NOMO-1 treated with dmso at 0.1 percent for 144 hours (cell line): Measurements from ENCODE around the gene WHAMM.
"Not testable (repeated sequence)": the region's sequence is repeated elsewhere in the genome, so short reads cannot be mapped to it uniquely, and the experiment has no call there.

Experiments used
- DNase-seq: peaks from one replicate; lab custom pipeline; 2025; ENCODE audit not compliant: unreplicated experiment; lab: John Stamatoyannopoulos, UW

The WHAMM gene, protein sequence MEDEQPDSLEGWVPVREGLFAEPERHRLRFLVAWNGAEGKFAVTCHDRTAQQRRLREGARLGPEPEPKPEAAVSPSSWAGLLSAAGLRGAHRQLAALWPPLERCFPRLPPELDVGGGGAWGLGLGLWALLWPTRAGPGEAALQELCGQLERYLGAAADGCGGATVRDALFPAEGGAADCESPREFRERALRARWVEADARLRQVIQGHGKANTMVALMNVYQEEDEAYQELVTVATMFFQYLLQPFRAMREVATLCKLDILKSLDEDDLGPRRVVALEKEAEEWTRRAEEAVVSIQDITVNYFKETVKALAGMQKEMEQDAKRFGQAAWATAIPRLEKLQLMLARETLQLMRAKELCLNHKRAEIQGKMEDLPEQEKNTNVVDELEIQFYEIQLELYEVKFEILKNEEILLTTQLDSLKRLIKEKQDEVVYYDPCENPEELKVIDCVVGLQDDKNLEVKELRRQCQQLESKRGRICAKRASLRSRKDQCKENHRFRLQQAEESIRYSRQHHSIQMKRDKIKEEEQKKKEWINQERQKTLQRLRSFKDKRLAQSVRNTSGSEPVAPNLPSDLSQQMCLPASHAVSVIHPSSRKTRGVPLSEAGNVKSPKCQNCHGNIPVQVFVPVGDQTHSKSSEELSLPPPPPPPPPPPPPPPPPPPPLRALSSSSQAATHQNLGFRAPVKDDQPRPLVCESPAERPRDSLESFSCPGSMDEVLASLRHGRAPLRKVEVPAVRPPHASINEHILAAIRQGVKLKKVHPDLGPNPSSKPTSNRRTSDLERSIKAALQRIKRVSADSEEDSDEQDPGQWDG

DNA sequence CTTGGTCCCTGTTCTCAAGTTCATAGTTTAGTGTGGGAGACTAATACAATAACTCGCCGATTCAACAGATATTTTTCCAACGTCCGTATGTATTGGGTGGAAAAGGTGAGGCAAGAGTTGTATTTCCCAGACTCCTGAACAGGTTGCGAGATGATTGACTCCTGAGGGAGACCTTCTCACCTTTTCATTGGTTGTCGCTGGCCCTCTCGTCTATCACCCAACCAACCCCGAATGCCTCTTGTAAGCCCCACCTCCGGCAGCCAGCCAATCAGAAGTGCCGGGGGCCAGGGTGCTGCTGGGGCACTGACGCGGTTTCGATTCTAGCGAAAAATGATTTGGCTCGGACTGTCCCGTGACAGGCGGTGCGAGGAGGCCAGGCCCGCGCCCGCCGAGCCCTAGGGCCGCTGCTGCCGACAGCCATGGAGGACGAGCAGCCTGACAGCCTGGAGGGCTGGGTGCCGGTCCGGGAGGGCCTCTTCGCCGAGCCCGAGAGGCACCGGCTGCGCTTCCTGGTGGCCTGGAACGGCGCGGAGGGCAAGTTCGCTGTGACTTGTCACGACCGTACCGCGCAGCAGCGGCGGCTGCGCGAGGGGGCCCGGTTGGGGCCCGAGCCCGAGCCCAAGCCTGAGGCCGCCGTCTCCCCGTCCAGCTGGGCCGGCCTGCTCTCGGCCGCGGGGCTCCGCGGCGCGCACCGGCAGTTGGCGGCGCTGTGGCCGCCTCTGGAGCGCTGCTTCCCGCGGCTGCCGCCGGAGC lies at the start of gene WHAMM:
WHAMM (plus strand) TSS at position 321 of the 753 bp plus-strand sequence; CDS start at position 420, 99 bp downstream.
- peak; percentile 89 for DNase-seq

DNA sequence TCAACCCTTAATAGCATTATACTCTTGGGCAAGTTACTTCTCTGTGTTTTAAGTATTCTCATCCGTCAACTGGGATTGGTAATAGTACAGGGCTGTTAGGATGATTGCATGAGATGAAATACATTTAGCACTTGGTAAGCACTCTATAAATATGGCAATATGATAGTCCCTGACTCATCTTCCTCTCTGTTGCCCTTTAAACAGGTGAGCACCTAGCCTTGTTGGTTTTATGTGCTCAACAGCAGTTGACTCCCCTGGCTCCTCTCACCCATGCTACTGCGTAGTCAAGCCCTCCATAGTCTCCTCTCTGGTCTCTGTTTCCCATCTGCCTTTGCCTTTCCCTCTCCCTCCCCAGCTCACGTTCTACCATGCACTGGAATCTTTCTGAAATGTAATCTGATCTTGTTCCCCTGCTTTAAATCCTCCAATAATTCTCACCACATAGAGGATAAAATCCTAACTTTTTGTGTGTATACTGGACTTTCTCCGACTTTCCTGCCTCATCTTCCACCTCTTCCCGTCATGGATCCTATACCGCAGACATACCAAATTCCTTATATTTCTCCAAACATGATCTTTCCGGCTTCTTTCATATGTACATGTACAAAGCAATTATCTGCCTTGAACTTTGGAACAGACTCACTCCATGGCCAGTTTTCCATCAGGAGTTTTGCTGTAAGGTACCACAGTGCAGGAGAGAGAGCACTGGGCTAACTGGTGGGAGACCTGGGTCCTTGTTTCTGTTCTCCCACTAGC lies 45.9 kb upstream of the WHAMM start:
- DNase-seq: no peak

DNA sequence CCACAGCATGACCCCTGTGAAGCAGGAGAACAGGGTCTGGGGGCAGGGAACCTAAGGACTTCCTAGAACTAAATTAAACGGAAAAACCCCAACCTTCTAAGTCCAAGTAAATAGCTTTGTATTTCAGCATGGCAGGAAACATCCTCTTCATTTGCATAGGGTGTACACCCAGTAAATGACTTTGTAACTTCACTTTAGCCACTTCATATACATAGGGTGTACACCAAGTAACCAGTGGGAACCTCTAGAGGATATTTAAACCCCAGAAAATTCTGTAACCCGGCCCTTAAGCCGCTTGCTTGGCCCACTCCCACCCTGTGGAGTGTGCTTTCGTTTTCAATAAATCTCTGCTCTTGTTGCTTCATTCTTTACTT lies 45.3 kb upstream of the WHAMM start:
- DNase-seq: no peak

DNA sequence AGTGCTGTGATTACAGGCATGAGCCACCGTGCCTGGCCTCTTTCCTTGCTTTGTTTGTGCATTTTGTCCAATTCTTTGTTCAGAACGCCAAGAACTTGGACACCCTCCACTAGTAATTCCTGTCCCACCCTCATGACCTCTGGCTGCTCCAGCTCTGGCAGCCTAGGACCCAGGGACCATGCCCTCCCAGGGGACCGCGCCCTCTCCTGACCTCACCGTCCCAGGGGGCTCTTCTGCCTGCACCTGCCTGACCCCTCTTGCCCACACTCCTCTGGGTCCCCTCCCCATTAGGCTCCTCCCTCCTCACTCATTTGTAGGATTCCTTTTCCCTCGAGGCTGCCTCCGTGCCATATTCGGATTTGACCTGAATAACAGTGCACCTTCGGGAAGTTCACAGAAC lies 44.7 kb upstream of the WHAMM start:
- DNase-seq: no peak

DNA sequence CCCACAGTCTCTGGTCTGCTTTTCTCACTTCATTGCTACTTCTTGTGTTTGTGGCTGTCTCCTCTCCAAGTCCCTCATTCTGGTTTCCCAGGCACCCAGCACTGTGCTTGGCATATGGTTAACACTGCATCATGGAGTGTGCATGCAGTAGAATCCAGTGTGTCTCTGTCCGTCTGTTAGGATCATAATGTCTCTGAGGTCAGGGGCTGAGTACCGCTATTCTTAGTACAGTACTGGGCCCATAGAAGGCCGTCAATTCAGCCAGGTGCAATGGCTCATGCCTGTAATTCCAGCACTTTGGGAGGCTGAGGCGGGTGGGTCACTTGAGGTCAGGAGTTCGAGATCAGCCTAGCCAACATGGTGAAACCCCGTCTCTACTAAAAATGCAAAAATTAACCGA lies 43.2 kb upstream of the WHAMM start:
- DNase-seq: not testable (repeated sequence)

DNA sequence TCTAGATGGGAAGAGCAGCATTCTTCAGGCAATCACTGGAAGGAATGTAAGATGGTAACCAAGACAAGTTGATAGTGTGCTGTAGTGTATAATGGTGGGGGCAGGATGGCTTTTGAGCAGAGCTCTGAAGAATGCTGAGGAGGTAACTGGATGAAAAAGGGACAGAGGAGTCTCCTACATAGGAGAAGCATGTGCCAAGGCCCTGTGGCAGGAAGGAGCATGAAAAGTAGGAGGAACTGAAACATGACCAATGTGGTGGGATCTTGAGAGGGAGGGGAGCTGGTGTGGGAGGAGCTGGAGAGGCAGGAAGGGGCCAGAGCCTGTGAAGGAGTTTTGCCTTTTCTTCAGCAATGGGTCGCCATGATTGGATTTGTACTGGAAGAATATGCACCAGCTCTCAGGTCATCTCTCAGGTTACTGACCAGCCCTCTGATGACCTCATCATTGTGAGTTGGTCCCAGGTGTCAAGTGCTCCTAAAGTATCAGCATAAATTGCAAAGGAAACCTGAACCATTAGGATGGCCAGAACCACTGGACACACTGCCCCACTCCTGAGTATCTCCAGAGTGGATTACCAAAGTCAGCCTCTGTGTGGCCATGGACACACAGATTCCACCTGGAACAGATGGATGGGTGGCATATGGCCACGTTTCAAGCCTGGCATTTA lies 42.1 kb upstream of the WHAMM start:
- DNase-seq: no peak

DNA sequence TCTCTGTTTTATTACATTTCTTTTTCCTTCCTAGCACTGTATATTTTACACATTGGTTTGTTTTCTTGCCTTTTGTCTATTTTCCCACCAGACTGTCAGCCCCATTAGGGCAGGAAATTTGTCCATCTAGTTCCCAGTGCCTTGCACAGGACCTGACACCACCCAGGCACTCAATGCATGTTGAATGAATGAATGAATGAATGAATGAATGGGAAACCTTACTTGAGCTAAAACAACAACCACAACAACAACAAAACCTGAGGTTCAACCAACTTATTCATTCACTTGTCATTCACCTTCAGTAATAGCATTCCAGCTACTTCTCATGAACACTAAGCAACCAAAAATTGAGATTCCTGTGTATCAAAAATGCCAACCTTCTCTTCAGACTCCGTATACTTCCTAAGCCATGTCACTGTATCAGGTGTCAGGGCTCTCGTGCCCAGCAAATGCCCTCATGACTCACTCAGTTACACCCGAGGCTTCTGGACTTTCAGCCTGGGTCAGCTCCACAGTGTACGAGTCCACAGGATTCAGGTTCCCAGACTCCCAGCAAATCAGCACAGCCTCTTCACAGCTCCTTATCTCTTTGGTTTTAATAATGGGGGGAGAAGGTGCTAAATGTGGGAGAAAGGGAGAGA lies 40.9 kb upstream of the WHAMM start:
- no peak for DNase-seq

DNA sequence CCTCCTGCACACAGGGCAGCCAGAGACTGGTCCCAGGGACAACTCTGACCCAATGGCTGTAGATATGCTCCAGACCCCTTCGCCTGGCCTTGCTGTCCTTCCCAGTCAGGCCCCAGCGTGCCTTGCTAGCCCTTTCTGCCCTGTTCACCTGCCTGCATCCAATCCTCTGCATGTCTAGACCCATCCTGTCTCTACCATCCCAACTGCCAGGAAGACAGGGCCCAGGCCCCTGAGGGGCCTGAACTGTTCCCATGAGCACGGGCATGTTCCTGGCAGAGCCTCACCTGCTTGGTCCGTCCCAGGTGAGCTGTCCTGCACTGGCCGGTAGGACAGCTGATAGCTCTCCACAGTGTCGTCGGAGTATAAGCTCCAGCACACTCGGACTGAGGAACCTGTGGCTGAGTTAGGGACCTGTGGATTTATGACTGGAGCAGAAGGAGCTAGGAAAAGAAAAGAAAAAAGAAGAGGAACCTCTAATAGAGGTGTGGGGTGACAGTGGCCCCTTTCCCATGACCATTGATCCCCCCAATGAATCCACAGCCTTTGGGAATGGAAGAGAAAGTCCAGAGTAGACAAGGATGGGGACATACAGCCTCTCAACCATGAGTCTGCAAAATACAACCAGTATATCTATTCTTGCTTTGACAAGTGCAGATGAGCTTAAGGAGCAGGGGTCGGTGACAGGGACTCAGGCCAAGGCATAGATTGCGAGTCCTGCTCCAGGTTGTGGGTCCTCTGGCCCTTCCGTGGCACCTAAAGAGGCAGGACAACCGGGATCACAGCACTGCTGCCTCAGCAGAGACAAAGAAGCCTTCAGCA lies 37.4 kb upstream of the WHAMM start:
- no peak for DNase-seq

DNA sequence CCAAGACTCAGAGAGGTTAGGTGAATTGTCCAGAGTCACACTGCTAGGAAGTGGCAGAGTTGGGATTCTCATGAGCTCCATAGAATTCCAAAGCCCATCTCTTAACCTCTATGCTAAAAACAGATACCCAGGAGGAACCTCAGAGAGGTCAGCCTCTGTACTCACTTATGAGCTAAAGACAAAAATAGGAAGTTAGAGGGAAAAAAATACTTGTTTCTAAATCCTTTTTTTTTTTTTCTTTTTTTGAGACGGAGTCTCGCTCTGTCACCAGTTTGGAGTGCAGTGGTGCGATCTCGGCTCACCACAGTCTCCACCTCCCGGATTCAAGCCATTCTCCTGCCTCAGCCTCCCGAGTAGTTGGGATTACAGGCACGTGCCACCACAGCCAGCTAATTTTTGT lies 34.9 kb upstream of the WHAMM start:
- DNase-seq: peak; percentile 7

DNA sequence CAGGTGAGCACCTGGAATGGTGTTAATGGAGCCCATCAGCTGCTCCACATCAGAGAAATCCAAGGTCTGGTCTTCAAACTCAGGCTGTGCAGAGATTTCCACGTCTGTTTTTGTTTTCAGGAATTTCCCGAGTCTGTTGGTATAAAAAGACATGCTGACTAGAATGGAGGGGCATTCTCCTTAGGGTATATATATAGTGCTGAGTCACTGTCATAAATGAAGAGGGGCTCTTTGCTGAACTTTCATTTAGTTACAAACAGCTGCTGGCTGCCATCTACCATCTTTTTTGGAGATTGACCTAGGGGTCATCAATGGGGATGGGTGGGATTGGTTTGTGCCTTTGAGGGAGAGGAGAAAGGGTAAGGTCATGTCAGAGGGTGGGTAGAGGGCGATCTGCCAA lies 30.7 kb upstream of the WHAMM start:
- DNase-seq: no peak

DNA sequence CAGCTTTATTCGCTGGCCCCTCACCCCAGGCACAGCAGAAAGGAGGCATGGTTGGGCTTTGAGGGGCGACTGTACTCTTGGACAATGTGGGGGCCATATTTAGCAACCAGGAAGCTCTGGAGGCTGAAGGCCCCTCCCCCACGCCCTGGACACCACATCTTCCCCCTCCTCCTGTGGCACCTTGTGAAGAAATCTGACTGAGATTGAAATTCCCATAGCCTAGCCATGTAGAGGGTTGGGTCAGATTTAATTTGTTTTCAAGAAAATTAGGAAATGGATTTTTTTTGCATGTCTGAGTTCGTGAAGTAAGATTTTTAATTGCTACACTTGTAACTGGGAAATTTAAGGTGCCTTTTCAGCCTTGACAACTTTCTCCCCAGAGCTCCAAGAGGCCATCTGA lies 28.1 kb upstream of the WHAMM start:
- DNase-seq: no peak

DNA sequence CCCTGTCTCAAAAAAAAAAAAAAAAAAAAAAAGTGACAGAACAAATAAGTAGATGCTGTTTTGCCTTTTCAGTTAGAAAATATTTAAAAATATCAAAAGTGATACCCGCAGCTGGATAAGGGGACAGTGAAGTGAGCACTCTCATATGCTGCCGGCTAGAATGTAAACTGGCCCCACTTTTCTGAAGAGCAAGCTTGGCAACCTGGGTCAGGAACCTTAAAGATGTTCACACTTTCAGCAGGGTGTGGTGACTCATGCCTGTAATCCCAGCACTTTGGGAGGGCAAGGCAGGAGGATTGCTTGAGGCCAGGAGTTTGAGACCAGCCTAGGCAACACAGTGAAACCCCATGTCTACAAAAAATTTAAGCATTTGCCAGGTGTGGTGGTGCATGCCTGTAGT lies 20.9 kb upstream of the WHAMM start:
- no peak for DNase-seq

DNA sequence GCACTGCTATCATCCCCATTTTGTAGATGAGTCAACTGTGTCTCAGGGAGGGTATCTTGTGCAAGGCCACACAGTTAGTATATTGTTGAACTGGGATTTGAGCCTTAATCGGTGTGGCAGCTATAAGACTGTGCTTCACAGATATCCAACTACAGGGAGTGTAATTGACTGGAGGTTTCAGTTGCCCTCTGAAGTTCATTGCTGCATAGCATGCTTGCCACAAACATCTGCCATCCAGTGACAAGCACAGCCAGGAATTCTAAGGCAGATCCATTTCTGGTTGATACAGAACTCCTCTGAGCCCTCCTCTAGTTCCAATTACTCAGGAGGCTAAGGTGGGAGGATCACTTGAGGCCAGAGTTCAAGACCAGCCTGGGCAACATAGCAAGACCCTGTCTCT lies 19.9 kb upstream of the WHAMM start:
- no peak for DNase-seq

DNA sequence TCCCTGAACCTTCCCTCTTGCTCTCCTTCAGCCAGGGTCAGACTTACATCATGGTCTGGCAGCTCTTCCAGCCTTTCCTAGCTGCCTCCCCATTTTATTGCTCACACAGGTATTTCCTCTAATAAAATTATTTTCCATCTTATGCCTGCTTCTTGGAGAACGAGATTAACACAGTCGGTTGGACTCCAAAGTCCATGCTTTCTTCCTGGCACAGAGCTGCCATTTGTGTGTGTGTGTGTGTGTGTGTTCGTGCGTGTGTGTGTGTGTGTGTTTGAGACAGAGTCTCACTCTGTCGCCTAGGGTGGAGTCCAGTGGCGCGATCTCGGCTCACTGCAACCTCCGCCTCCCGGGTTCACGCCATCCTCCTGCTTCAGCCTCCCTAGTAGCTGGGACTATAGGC lies 19.1 kb upstream of the WHAMM start:
- no peak for DNase-seq

DNA sequence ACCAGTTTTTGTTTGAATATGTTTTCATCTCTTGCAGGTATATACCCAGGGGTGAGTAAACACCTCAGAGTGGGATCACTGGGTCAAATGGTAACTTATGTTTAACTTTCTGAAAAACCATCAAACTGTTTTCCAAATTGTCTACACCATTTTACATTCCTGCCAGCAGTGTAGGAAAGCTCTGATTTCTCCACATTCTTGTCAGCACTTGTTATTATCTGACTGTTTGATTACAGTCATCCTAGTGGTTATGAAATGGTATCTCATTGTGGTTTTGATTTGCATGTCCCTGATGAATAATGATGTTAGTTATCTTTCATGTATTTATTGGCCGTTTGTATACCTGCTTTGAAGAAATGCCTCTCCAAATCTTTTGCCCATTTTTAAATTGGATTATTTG lies 17.4 kb upstream of the WHAMM start:
- DNase-seq: no peak

DNA sequence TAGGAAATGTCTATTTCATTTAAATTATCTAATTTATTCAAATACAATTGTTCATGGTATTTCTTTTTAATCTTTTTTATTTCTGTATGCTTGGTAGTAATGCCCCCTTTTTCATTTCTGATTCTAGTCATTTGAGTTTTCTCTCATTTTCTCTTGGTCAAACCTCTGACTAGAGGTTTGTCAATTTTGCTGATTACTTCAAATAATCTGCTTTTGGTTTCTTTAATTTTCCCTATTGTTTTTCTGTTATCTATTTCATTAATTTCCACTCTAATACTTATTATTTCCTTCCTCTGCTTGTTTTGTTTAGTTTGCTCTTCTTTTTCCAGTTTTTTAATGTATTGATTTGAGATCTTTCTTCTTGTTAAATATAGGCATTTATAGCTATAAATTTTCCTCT lies 15.7 kb upstream of the WHAMM start:
- DNase-seq: no peak

DNA sequence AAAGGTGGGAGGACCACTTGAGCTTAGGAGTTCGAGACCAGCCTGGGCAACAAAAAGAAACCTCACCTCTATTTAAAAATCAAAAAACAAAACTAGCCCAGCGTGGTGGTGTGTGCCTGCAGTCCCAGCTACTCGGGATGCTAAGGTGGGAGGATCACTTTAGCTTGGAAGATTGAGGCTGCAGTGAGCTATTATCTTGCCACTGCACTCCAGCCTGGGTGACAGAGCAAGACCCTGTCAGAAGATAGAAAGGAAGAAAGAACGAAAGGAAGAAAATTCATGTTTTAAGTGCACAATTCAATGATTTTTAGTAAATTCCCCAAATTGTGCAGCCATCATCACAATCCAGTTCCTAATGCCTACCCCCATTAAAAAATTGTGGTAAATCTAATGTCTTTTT lies 11.3 kb upstream of the WHAMM start:
- no peak for DNase-seq

DNA sequence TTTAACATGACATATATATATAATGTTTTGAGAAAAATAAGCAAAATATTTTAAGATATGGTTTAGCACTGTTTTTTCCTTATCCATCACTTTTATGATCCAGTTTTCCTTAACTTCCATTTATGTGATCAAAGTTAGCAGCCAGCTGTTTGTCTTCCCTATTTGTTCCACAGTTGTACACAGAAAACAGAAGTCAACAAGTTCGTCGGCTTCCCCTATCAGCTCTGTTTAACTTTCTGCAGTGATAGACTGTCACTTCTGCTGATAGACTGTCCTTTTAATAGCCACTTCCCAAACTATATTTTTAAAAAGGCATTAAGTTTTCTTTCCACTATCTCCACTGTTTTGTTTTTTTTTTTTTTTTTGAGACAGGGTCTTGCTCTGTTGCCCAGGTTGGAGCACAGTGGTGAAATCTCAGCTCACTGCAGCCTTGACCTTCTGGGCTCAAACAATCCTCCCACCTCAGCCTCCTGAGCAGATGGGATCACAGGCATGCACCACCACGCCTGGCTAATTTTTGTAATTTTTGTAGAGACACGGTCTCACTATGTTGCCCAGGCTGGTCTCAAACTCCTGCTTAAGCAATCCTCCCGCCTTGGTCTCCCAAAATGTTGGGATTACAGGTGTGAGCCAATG lies 10.8 kb upstream of the WHAMM start:
- no peak for DNase-seq
